Measurements from ENCODE around the gene STIMATE.

GRCh38 chr3:52925405-52926313 lies 28.3 kb upstream of the STIMATE start:
- TF ChIP-seq CTCF (IDR thresholded peaks at IDR 0.05) (no peak), POLR2AphosphoS5 (IDR thresholded peaks at IDR 0.05) (no peak)

All from prostate gland (tissue), 2 donors.